D721Med (cell line): ENCODE measurements around the gene SH3TC2.

Experiments used
- DNase-seq: peaks from one replicate; pipeline ENCODE4 v3.0.0; 2011; ENCODE audit warnings: low spot score; ENCODE audit not compliant: insufficient read length
- FAIRE-seq: peaks from 2 replicates; lab custom pipeline; 2011; peaks lifted over from hg19 to GRCh38; lab: Jason Lieb, UNC
- CTCF ChIP-seq: IDR thresholded peaks from 2 replicates; pipeline ENCODE4 v1.5.1; 2012; ENCODE audit warnings: mild to moderate bottlenecking, control low read depth; ENCODE audit not compliant: insufficient read depth; ENCODE audit errors: missing control alignments

SH3TC2 gene

GRCh38 chr5:148976569-148977381, 86.1 kb downstream of the SH3TC2 start:
- FAIRE-seq: no peak
- DNase-seq: no peak
- no peak for TF ChIP-seq CTCF

GRCh38 chr5:148974642-148975327, 88.1 kb downstream of the SH3TC2 start:
- DNase-seq: no peak
- FAIRE-seq: no peak
- TF ChIP-seq CTCF: no peak

- FAIRE-seq (no peak), DNase-seq (no peak)
- no peak for TF ChIP-seq CTCF
Observed at GRCh38 chr5:148973455-148973854, 89.4 kb downstream of the SH3TC2 start.

GRCh38 chr5:148972974-148973374, 89.9 kb downstream of the SH3TC2 start:
- no peak for FAIRE-seq
- no peak for TF ChIP-seq CTCF
- DNase-seq: no peak

- DNase-seq (no peak), FAIRE-seq (no peak)
- TF ChIP-seq CTCF: no peak
Observed at GRCh38 chr5:148972396-148972795, 90.5 kb downstream of the SH3TC2 start.

- no peak for FAIRE-seq
- TF ChIP-seq CTCF: no peak
- DNase-seq: no peak
Observed at GRCh38 chr5:148970876-148971275, 92.0 kb downstream of the SH3TC2 start.

GRCh38 chr5:148970228-148970627, 92.6 kb downstream of the SH3TC2 start:
- no peak for TF ChIP-seq CTCF
- FAIRE-seq (no peak), DNase-seq (no peak)
